ENCODE results near the gene COG4. TPM values are rescaled to one million over a fixed set of nuclear protein-coding genes. Genes with fewer than 3 reads are reported as not detected.

COG4 gene
- total and polyA plus RNA-seq, 2 experiments from 2014 or later: 28.8 to 38.1 TPM

GRCh38 chr16:70433458-70434103 lies 89.8 kb downstream of the COG4 start (continued):
- TF ChIP-seq REST (IDR thresholded peaks at IDR 0.05; ENCODE audit: unreplicated experiment): no peak
- no peak for TF ChIP-seq CTCF (conservative IDR thresholded peaks at IDR 0.05; ENCODE audit: low read depth in 2 of 2)
- TF ChIP-seq ETS1 (IDR thresholded peaks at IDR 0.05): no peak

- peaks cover 14% of the 10 kb centered on the region; the same call in 1 of the 2 replicates for H4K20me1 ChIP-seq (replicated peaks; ENCODE audit: insufficient read depth)
- H3K79me2 ChIP-seq (replicated peaks; ENCODE audit: insufficient read depth): peaks cover 88% of the 10 kb centered on the region
- H3K4me3 ChIP-seq: no peak overlapping the region
- Mint-ChIP-seq H3K27me3 (ENCODE audit: insufficient read depth, low read depth, poor library complexity) (peaks cover 16% of the 10 kb centered on the region), H3K36me3 (ENCODE audit: low read depth) (peaks cover 8% of the 10 kb centered on the region), H3K4me3 (peak overlapping the region; percentile 21; the same call in 1 of the 3 replicates), H3K9me3 (no peaks in the 10 kb centered on the region), H3K27ac (peak overlapping the region; percentile 58), H3K4me1 (peaks cover 75% of the 10 kb centered on the region)
- H3F3A ChIP-seq (replicated peaks; ENCODE audit: low read depth): peaks cover 28% of the 10 kb centered on the region
- H3K27ac ChIP-seq (ENCODE audit: low read depth): peak overlapping the region; percentile 67
- H3K36me3 ChIP-seq (ENCODE audit: insufficient read depth): no peaks in the 10 kb centered on the region; the same call in 1 of the 2 replicates
- peak overlapping the region; percentile 39 for H3K4me2 ChIP-seq
- no peak overlapping the region for H2AFZ ChIP-seq
- ATAC-seq (no peak), DNase-seq (ENCODE audit: low spot score) (no peak)
- peaks cover 69% of the 10 kb centered on the region for H3K4me1 ChIP-seq (ENCODE audit: insufficient read depth)
- no peaks in the 10 kb centered on the region for H3K27me3 ChIP-seq (ENCODE audit: insufficient read depth)
- H3K9me2 ChIP-seq (ENCODE audit: insufficient read depth): no peaks in the 10 kb centered on the region
- TF ChIP-seq EZH2 (IDR thresholded peaks at IDR 0.05; ENCODE audit: low read depth, unreplicated experiment) (no peak), ETS1 (IDR thresholded peaks at IDR 0.05) (no peak), JUNB (IDR thresholded peaks at IDR 0.05; ENCODE audit: unreplicated experiment) (no peak), CREB1 (CRISPR knock-in tag; IDR thresholded peaks at IDR 0.05; ENCODE audit: low read depth) (no peak), POLR2AphosphoS5 (IDR thresholded peaks at IDR 0.05; ENCODE audit: low read depth) (no peak), EZH2phosphoT487 (IDR thresholded peaks at IDR 0.05; ENCODE audit: unreplicated experiment) (no peak), STAT1 (IDR thresholded peaks at IDR 0.05; ENCODE audit: unreplicated experiment) (no peak), NANOG (IDR thresholded peaks at IDR 0.05; ENCODE audit: borderline replicate concordance) (no peak), ZNF114 (CRISPR knock-in tag; IDR thresholded peaks at IDR 0.05) (no peak), REST (IDR thresholded peaks at IDR 0.05; ENCODE audit: unreplicated experiment) (no peak)
Measured at GRCh38 chr16:70432723-70433457, 90.5 kb downstream of the COG4 start.
